ENCODE data around the gene BEND6. TPM values are rescaled to one million over a fixed set of nuclear protein-coding genes. Genes with fewer than 3 reads are reported as not detected.

The BEND6 gene
- total and polyA plus RNA-seq, 2 donors (not counting 3 experiments of a cell fraction or from before 2014, with no cell fraction given), result 0.15 to 0.66 TPM

- no peak overlapping the region for H3K4me3 ChIP-seq (replicated peaks in 1 of 3; ENCODE audit: insufficient read depth in 1 of 3, low read depth in 1 of 3, low read length in 3 of 3)
- no peak overlapping the region for H3K4me2 ChIP-seq (ENCODE audit: insufficient read depth, low read length)
- TF ChIP-seq MAX (IDR thresholded peaks at IDR 0.05; ENCODE audit: insufficient read depth, insufficient read length) (no peak), MYC (IDR thresholded peaks at IDR 0.05; ENCODE audit: low read depth, low read length) (no peak), POLR2AphosphoS5 (IDR thresholded peaks at IDR 0.05; ENCODE audit: insufficient read depth, low read depth, low read length) (no peak), POLR2A (IDR thresholded peaks at IDR 0.05; ENCODE audit: low read depth, low read length) (no peak), GATA2 (IDR thresholded peaks at IDR 0.05; ENCODE audit: insufficient read depth, insufficient read length, low read depth, low read length) (no peak), FOS (IDR thresholded peaks at IDR 0.05; ENCODE audit: borderline replicate concordance, insufficient read depth, low read length) (no peak), EZH2 (IDR thresholded peaks at IDR 0.05; ENCODE audit: borderline replicate concordance, low read depth, low read length, severe bottlenecking) (no peak), JUN (IDR thresholded peaks at IDR 0.05; ENCODE audit: borderline replicate concordance, insufficient read depth, insufficient read length, low read depth) (no peak), CTCF (IDR thresholded peaks at IDR 0.05; ENCODE audit: extremely low read depth in 1 of 2, insufficient read depth in 1 of 2, low read depth in 1 of 2, low read length in 2 of 2) (no peak)
- no peak overlapping the region for H3K9ac ChIP-seq (replicated peaks; ENCODE audit: extremely low read depth, insufficient read depth, low read length)
- no peaks in the 10 kb centered on the region for H3K9me3 ChIP-seq (replicated peaks; ENCODE audit: control insufficient read depth, insufficient read depth, low read length)
- FAIRE-seq (no peak), DNase-seq (ENCODE audit: low read depth, low spot score) (no peak)
- BruUV-seq (replicated peaks), result no TSS peak
- no peaks in the 10 kb centered on the region for H4K20me1 ChIP-seq (replicated peaks; ENCODE audit: control insufficient read depth, extremely low read depth, insufficient read depth, low read length)
- dilution Hi-C loops (cut with MboI; ENCODE audit: extremely low pct_ligation_motif_present, low sequenced_read_pairs) (no loop called here), intact Hi-C loops (cut with micrococcal nuclease) (no loop called here)
- no peaks in the 10 kb centered on the region for H3K9me1 ChIP-seq (replicated peaks; ENCODE audit: control insufficient read depth, extremely low read depth, insufficient read depth, low read length)
- H3K4me1 ChIP-seq (ENCODE audit: control insufficient read depth, extremely low read depth, insufficient read depth, low read length), result peaks cover 6% of the 10 kb centered on the region
- H2AFZ ChIP-seq (ENCODE audit: low read depth, low read length), result no peak overlapping the region
- H3K79me2 ChIP-seq (ENCODE audit: control insufficient read depth, insufficient read depth, low read length), result no peaks in the 10 kb centered on the region
- no peaks in the 10 kb centered on the region for H3K36me3 ChIP-seq (ENCODE audit: control insufficient read depth in 2 of 2, extremely low read depth in 1 of 2, insufficient read depth in 2 of 2, low read length in 2 of 2)
- ChIA-PET POLR2A (no interaction called here), CTCF (interaction anchor here (0.9 to 2.5 kb wide), 4 partner anchors 9 to 30 kb away, joined by 3 to 13 read pairs (median 4); no protein-coding TSS in a partner anchor)
- H3K27me3 ChIP-seq (ENCODE audit: control insufficient read depth in 2 of 2, insufficient read depth in 2 of 2, low read length in 2 of 2), result no peaks in the 10 kb centered on the region
- no peak overlapping the region for H3K27ac ChIP-seq (ENCODE audit: insufficient read depth, low read depth, low read length)
These were observed 20.0 kb upstream of the BEND6 start for GRCh38 chr6:56934876-56935275.

Measured in endothelial cell of umbilical vein (primary cell).